Activated CD4-positive, alpha-beta T cell treated with anti-CD3 and anti-CD28 coated beads, Interleukin-2, Interleukin-6, amounts not matched to agents 100 ng/mL and 50 ng/mL, durations not matched to agents 16 hours and 8 hours (primary cell): ENCODE results near the gene PRCD.
"Not testable (repeated sequence)": the region's sequence is repeated elsewhere in the genome, so short reads cannot be mapped to it uniquely, and the experiment has no call there.

Experiments
- DNase-seq: peaks from one replicate; pipeline ENCODE4 v3.0.0-alpha.2; 2020

The PRCD gene

GRCh38 chr17:76506408-76507345, 33.2 kb upstream of the PRCD start:
- peak; percentile 93 for DNase-seq

GRCh38 chr17:76508472-76509063, 31.3 kb upstream of the PRCD start:
- not testable (repeated sequence) for DNase-seq

GRCh38 chr17:76510831-76511244, 29.0 kb upstream of the PRCD start:
- DNase-seq: no peak

- DNase-seq: no peak
These were observed 28.0 kb upstream of the PRCD start for GRCh38 chr17:76511668-76512365.

GRCh38 chr17:76512366-76513305, 27.2 kb upstream of the PRCD start:
- no peak for DNase-seq

GRCh38 chr17:76513306-76513692, 26.5 kb upstream of the PRCD start:
- DNase-seq: no peak

- not testable (repeated sequence) for DNase-seq
These were observed 25.5 kb upstream of the PRCD start for GRCh38 chr17:76514355-76514754.

GRCh38 chr17:76515274-76515949, 24.4 kb upstream of the PRCD start:
- DNase-seq: peak; percentile 93

GRCh38 chr17:76517638-76518038, 22.2 kb upstream of the PRCD start:
- DNase-seq: no peak

- DNase-seq: no peak
These were observed 20.5 kb upstream of the PRCD start for GRCh38 chr17:76519048-76519966.

- DNase-seq: no peak
These were observed 18.6 kb upstream of the PRCD start for GRCh38 chr17:76521262-76521661.

- not testable (repeated sequence) for DNase-seq
These were observed 18.2 kb upstream of the PRCD start for GRCh38 chr17:76521683-76522082.

- DNase-seq: peak; percentile 85
These were observed 16.5 kb upstream of the PRCD start for GRCh38 chr17:76523084-76524037.

GRCh38 chr17:76524598-76525512, 15.0 kb upstream of the PRCD start:
- DNase-seq: no peak

GRCh38 chr17:76525513-76525833, 14.4 kb upstream of the PRCD start:
- not testable (repeated sequence) for DNase-seq

GRCh38 chr17:76527016-76527415, 12.8 kb upstream of the PRCD start:
- not testable (repeated sequence) for DNase-seq

- DNase-seq: no peak
These were observed 12.3 kb upstream of the PRCD start for GRCh38 chr17:76527430-76528111.

- no peak for DNase-seq
These were observed 11.7 kb upstream of the PRCD start for GRCh38 chr17:76528156-76528527.
